NCI-H146 treated with DMSO at 0.1 percent for 48 hours (cell line): ENCODE results near the gene ATOX1.

ENCODE experiments used
- DNase-seq: peaks from one replicate; lab custom pipeline; 2025; ENCODE audit not compliant: unreplicated experiment; lab: John Stamatoyannopoulos, UW

Gene ATOX1

GRCh38 chr5:151770383-151771258 lies 12.2 kb upstream of the ATOX1 start:
- peak; percentile 17 for DNase-seq

- no peak for DNase-seq
Measured at GRCh38 chr5:151766975-151767374, 8.5 kb upstream of the ATOX1 start.

GRCh38 chr5:151764801-151765200 lies 6.4 kb upstream of the ATOX1 start:
- DNase-seq, result no peak

GRCh38 chr5:151758141-151758429 lies 346 bp downstream of the ATOX1 start:
- no peak for DNase-seq

- DNase-seq, result no peak
Measured at GRCh38 chr5:151757233-151758140, 944 bp downstream of the ATOX1 start.

- DNase-seq, result no peak
Measured at GRCh38 chr5:151755383-151755782, 3.0 kb downstream of the ATOX1 start.

GRCh38 chr5:151751593-151751992 lies 6.8 kb downstream of the ATOX1 start:
- no peak for DNase-seq

- DNase-seq, result no peak
Measured at GRCh38 chr5:151751091-151751490, 7.3 kb downstream of the ATOX1 start.

- DNase-seq, result no peak
Measured at GRCh38 chr5:151750121-151750520, 8.3 kb downstream of the ATOX1 start.

- no peak for DNase-seq
Measured at GRCh38 chr5:151745071-151745705, 13.2 kb downstream of the ATOX1 start.

GRCh38 chr5:151743530-151743929 lies 14.9 kb downstream of the ATOX1 start:
- no peak for DNase-seq

GRCh38 chr5:151742870-151743294 lies 15.5 kb downstream of the ATOX1 start:
- DNase-seq, result no peak

- no peak for DNase-seq
Measured at GRCh38 chr5:151741678-151742423, 16.6 kb downstream of the ATOX1 start.

GRCh38 chr5:151740958-151741373 lies 17.5 kb downstream of the ATOX1 start:
- DNase-seq, result no peak

- no peak for DNase-seq
Measured at GRCh38 chr5:151740336-151740942, 18.0 kb downstream of the ATOX1 start.

- no peak for DNase-seq
Measured at GRCh38 chr5:151739939-151740335, 18.5 kb downstream of the ATOX1 start.

GRCh38 chr5:151739395-151739794 lies 19.0 kb downstream of the ATOX1 start:
- no peak for DNase-seq

- no peak for DNase-seq
Measured at GRCh38 chr5:151738125-151738848, 20.1 kb downstream of the ATOX1 start.

- no peak for DNase-seq
Measured at GRCh38 chr5:151737431-151737830, 21.0 kb downstream of the ATOX1 start.

- DNase-seq, result no peak
Measured at GRCh38 chr5:151735646-151736045, 22.8 kb downstream of the ATOX1 start.
